Measurements from ENCODE around the gene FUOM.
"Not testable (repeated sequence)": the region's sequence is repeated elsewhere in the genome, so short reads cannot be mapped to it uniquely, and the experiment has no call there.

Gene FUOM

GRCh38 chr10:133388236-133388972, 30.6 kb upstream of the FUOM start:
- DNase-seq (ENCODE audit: low read depth) = peak; percentile 41

GRCh38 chr10:133386951-133387350, 29.1 kb upstream of the FUOM start:
- DNase-seq (ENCODE audit: low read depth) = not testable (repeated sequence)

GRCh38 chr10:133385214-133385613, 27.4 kb upstream of the FUOM start:
- no peak for DNase-seq (ENCODE audit: low read depth)

DNA sequence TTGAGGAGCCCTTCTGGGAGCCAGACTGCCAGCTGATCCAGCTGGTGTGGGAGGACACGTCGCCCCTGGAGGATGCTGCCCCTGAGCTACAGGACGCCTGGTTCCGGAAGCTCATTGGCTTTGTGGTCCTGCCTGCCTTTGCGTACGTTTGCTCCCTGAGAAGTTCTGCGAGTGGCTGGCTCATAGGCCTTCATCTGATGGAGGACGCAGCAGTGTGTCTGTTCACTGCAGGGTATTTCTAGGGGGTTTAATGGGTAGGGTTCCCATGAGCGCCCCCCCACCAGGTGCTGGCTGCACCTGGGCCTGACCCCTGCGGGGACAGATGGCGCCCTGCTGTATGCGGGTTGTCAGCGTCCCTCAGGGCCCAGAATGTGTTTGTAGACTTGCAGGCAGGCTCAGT, 26.3 kb upstream of the FUOM start:
- DNase-seq (ENCODE audit: low read depth) = no peak

GRCh38 chr10:133383551-133383950, 25.7 kb upstream of the FUOM start:
- DNase-seq (ENCODE audit: low read depth) = no peak

GRCh38 chr10:133381036-133381435, 23.2 kb upstream of the FUOM start:
- no peak for DNase-seq (ENCODE audit: low read depth)

GRCh38 chr10:133379801-133380666, 22.2 kb upstream of the FUOM start:
- DNase-seq (ENCODE audit: low read depth) = no peak

DNA sequence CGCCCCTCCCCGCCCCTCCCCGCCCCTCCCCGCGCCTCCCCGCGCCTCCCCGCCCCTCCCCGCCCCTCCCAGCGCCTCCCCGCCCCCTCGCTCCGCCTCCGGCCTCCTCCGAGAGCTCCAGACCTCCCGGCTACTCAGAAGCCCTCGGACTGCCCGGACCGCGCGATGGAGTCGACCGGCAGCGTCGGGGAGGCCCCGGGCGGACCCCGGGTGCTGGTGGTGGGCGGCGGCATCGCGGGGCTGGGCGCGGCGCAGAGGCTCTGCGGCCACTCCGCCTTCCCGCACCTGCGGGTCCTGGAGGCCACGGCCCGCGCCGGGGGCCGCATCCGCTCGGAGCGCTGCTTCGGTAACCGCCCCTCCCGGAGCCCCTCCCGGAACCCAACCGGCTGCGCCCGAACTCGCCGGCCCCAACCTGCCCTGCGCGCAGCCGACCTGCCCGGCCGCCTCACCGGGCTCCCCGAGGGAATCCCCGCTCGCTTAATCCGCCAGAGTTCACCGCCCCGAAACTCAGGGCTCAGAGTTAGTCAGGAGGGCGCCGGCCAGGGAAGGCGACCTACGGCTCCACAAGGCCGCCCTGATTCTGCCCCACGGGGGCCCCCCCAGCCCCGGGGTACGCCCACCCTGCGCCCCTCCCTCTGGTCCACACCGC, 21.5 kb upstream of the FUOM start, which contains the start of gene PAOX:
TSS of gene PAOX (plus strand) at position 111 of the 649 bp plus-strand sequence. CDS start at position 166, 55 bp downstream.
- peak; percentile 70 for DNase-seq (ENCODE audit: low read depth)

DNA sequence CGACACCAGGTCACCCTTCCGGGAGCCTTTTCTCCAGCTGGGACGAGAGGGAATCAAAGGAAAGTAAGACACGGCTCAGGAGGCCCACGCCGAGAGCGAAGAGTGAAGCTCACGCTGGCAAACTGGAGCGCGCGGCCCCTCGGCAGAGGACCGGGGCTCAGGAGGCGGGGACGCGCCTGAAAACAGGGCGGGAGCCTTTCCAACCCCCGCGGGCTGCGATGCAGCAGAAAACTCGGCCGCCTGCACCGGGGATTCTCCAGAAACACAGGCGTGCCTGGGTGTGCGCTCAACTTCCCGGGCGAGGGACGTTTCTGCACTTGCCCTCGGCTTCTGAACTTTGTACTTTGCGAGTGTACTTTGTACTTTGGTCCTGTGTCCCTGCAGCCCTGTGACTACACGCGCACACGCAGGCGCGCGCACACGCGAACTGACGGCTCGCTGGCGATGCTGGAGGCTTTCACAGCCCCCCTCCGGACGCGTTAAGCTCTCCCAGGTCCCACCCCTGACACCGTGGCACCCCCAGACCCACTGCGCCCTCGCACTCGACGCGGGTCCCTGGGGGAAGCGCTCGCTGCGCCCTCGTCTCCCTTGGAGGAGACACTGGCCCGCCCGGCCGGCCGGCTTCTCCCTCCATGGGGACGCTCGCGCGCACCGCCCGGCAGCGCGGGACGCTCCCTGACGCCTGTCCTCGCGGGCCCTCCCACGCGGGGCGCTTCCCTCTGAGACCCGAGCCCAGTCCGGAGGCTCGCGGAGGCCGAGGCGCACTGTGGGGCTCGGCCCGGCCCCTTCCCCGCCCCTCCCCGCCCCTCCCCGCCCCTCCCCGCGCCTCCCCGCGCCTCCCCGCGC, 20.7 kb upstream of the FUOM start:
- DNase-seq (ENCODE audit: low read depth) = peak; percentile 60

DNA sequence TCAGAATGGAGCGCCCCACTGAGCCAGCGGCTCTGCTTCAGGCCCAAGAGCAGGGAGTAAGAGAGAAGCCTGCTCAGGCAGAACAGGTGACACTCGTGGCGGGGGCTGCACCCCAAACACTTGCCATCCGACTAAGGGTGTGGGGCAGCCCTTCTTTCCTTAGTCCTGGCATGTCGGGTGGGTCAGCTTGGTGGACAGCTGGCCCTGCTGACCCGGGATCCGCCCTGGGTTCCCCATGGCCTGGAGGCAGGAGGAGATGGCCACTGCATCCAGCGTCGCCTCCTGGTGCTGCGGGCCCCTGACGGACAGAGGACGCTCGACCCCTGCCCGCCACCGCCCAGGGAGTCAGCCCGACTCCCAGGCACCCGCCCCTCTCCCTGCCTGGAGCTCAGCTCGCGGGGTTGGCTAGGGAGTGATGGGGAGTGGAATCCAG, 20.0 kb upstream of the FUOM start:
- no peak for DNase-seq (ENCODE audit: low read depth)

- DNase-seq (ENCODE audit: low read depth) = no peak
These were observed 19.4 kb upstream of the FUOM start for GRCh38 chr10:133377025-133377817.

DNA sequence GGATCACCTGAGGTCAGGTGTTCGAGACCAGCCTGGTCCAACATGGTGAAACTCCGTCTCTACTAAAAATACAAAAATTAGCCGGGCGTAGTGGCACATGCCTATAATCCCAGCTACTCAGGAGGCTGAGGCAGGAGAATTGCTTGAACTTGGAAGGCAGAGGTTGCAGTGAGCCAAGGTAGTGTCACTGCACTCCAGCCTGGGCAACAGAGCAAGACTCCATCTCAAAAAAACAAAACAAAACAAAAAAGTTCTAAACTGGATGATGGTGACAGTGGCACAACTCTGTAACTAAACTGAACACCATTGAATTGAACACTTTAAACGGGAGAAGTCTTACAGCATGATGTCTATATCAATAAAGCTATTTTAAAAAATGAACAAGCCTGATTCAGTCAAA, 18.4 kb upstream of the FUOM start:
- DNase-seq (ENCODE audit: low read depth) = not testable (repeated sequence)

GRCh38 chr10:133375357-133376115, 17.7 kb upstream of the FUOM start:
- no peak for DNase-seq (ENCODE audit: low read depth)

GRCh38 chr10:133373174-133374090, 15.6 kb upstream of the FUOM start, which contains the start of gene ECHS1:
Gene ECHS1 (minus strand): TSS chr10:133373354. CDS start chr10:133373333, 21 bp downstream.
- DNase-seq (ENCODE audit: low read depth) = peak; percentile 93

DNA sequence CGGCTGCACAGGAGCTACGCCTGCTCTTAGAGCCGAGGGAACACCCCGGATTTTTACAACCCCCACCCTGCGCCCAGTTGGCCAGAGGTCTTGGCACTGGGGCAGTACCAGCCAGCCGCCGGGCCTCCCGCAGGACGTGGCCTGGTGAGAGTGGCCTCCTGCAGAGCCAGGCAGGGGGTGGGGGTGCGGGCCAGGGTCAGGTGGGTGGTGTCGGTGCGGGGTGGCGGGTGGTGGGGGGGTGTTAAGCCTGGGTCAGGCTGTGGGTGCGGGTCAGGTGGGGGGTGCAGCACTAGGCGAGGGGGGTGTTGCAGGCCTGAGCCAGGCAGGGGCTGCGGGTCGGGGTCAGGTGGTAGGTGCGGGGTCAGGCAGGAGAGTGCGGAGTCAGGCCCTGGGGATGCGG, 14.7 kb upstream of the FUOM start:
- DNase-seq (ENCODE audit: low read depth) = no peak

DNA sequence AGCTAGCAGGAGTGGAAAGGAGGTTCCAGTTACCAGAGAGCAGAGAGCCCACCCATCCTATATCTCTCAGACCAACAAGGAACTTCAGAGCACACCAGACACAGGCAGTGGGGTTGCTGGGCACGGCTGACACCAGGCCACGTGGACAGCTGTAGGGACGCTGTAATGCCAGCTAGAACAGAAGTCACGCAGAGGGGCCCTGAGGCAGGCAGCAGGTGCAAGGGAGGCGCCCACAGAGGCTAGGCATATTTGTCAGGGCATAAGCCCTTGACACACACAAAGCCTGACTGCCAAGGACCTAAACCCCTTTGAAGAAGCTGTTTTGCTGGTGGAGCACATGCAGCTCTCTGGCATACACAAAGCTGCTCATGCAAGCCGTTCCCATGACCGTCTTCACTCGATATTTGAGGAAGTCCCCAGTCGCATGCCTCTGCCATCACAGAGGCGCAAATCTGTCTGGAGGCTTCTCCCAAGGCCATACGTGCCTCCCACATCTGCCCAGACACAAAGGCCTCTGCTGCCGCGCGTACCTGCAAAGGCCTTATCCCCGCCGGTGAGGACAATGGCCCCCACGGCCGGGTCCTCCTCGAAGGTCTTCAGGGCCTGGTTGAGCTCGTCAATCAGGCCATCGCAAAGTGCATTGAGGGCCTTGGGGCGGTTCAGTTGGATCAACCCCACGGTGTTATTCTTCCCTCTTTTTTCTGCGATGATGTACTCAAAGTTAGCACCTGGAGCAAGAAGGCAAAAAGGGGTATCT, 12.4 kb upstream of the FUOM start:
- no peak for DNase-seq (ENCODE audit: low read depth)

GRCh38 chr10:133368153-133368552, 10.3 kb upstream of the FUOM start:
- no peak for DNase-seq (ENCODE audit: low read depth)

DNA sequence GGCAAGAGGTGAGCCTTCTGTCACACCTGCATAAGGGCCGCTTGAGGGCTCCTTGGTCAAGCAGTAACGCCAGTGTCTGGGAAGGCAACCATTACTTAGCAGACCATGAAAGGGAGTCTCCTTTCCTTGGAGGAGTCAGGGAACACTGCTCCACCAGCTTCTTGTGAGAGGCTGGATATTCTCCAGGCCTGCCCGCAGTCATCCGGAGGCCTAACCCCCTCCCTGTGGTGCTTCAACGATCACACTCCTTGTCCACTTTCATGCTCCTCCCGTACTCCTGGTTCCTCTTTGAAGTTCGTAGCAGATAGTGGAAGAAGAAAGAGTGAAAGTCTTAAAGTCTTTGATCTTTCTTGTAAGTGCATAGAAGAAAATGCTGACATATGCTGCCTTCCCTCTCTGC, 9.6 kb upstream of the FUOM start:
- DNase-seq (ENCODE audit: low read depth) = not testable (repeated sequence)

Measured in ELR (cell line).